ENCODE measurements around the gene FNDC3B. TPM values are rescaled to one million over a fixed set of nuclear protein-coding genes. Genes with fewer than 3 reads are reported as not detected.

FNDC3B gene
- total RNA-seq, 2 donors from 2014 or later, result 80.6 to 107 TPM

DNA sequence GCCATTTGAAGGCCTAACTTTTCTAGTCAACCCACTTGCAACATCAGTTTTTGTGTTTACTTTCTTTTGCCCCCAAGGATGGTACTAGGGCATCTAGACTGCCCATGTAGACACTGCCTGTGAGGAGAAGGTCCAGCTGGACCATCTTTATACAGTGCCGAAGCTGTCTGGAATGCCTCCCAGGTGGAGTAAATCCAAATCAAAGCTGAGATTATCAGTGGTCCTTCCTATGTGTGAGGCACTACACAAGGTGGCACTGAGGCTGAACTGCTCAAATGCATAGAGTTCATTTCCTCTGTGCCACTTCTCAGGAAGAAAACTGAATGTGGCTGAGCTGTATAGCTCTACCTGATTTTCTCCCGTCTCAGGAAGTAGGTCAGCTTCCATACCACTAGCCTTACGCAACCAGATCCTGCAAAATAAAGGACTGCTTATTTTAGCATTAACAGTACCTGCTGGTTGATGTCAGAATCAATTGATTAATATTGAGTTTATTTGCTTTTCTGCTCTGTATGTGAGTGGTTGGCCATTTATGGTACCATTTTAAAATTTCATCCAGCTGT is 302.8 kb downstream of the FNDC3B start:
- Histone ChIP-seq H3K4me3 (ENCODE audit: low read length) (no peak overlapping the region), H3K9ac (ENCODE audit: extremely low read depth, low read length, poor library complexity, severe bottlenecking) (no peak overlapping the region), H3K27me3 (ENCODE audit: control insufficient read depth, insufficient read depth, low read length, poor library complexity, severe bottlenecking) (no peaks in the 10 kb centered on the region), H3K9me3 (ENCODE audit: control insufficient read depth, low read length) (no peaks in the 10 kb centered on the region), H3K4me1 (ENCODE audit: control insufficient read depth, insufficient read depth, low read length) (no peaks in the 10 kb centered on the region), H3K27ac (ENCODE audit: low read depth, low read length) (no peak overlapping the region), H3K36me3 (ENCODE audit: control insufficient read depth, insufficient read depth, low read length) (peaks cover 92% of the 10 kb centered on the region)
- no peak for DNase-seq
- Mint-ChIP-seq H3K36me3 (ENCODE audit: low read depth) (peaks cover 72% of the 10 kb centered on the region), H3K27me3 (ENCODE audit: insufficient read depth) (no peaks in the 10 kb centered on the region), H3K27ac (no peak overlapping the region), H3K9me3 (no peaks in the 10 kb centered on the region), H3K4me3 (no peak overlapping the region), H3K4me1 (no peaks in the 10 kb centered on the region)
- 96 to 100% methylated on average over 2 to 3 of the region's 3 CpGs for WGBS, 2 experiments (ENCODE audit: insufficient coverage in 1 of 2, insufficient read length in 1 of 2)
- TF ChIP-seq, protein P1, sequence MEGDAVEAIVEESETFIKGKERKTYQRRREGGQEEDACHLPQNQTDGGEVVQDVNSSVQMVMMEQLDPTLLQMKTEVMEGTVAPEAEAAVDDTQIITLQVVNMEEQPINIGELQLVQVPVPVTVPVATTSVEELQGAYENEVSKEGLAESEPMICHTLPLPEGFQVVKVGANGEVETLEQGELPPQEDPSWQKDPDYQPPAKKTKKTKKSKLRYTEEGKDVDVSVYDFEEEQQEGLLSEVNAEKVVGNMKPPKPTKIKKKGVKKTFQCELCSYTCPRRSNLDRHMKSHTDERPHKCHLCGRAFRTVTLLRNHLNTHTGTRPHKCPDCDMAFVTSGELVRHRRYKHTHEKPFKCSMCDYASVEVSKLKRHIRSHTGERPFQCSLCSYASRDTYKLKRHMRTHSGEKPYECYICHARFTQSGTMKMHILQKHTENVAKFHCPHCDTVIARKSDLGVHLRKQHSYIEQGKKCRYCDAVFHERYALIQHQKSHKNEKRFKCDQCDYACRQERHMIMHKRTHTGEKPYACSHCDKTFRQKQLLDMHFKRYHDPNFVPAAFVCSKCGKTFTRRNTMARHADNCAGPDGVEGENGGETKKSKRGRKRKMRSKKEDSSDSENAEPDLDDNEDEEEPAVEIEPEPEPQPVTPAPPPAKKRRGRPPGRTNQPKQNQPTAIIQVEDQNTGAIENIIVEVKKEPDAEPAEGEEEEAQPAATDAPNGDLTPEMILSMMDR (conservative IDR thresholded peaks at IDR 0.05), result no peak

DNA sequence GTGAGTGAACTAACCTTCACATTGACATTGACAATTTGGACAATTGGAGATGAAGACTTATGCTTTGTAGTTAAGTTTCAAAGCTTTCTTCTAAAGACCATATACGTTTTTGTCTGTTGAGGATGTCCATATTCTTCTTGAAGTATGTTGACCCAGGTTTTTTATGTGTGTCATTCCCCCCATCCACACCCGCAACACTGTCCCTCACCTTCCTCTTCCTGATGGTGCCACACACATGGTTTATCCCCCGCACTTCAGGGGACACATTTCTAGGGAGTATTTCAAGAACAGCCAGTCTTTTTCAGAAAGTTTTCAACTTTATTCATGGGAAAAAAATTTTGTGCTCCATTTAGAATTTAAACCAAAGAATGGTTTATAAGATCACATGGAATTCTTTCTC is 303.7 kb downstream of the FNDC3B start:
- H3K27ac Mint-ChIP-seq, result no peak overlapping the region
- peaks cover 69% of the 10 kb centered on the region for H3K36me3 Mint-ChIP-seq (ENCODE audit: low read depth)
- Histone ChIP-seq H3K9ac (ENCODE audit: extremely low read depth, low read length, poor library complexity, severe bottlenecking) (no peak overlapping the region), H3K9me3 (ENCODE audit: control insufficient read depth, low read length) (no peaks in the 10 kb centered on the region), H3K4me3 (ENCODE audit: low read length) (no peak overlapping the region), H3K27ac (ENCODE audit: low read depth, low read length) (no peak overlapping the region), H3K36me3 (ENCODE audit: control insufficient read depth, insufficient read depth, low read length) (peaks cover 94% of the 10 kb centered on the region), H3K27me3 (ENCODE audit: control insufficient read depth, insufficient read depth, low read length, poor library complexity, severe bottlenecking) (no peaks in the 10 kb centered on the region), H3K4me1 (ENCODE audit: control insufficient read depth, insufficient read depth, low read length) (no peaks in the 10 kb centered on the region)
- WGBS, 2 experiments (ENCODE audit: insufficient coverage in 1 of 2, insufficient read length in 1 of 2), result 94 to 100% methylated on average over 1 to 3 of the region's 3 CpGs
- H3K9me3 Mint-ChIP-seq, result no peaks in the 10 kb centered on the region
- H3K4me3 Mint-ChIP-seq, result no peak overlapping the region
- no peak for DNase-seq
- no peaks in the 10 kb centered on the region for H3K4me1 Mint-ChIP-seq
- TF ChIP-seq, protein P1 (conservative IDR thresholded peaks at IDR 0.05), result no peak
- no peaks in the 10 kb centered on the region for H3K27me3 Mint-ChIP-seq (ENCODE audit: insufficient read depth)

DNA sequence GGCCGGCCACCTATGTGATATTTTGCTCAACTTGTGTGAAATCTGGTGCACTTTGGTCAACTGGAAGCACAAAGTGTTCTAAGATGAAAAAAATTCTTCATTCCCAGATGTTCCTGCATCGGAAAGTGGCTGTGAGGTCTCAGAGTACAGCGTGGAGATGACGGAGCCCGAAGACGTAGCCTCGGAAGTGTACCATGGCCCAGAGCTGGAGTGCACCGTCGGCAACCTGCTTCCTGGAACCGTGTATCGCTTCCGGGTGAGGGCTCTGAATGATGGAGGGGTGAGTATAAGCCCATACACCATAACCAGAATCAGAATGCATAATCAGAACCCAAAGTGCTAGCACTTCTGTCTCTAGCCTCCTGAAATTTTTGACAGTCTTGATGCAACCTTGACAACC is 304.6 kb downstream of the FNDC3B start:
- no peaks in the 10 kb centered on the region for H3K27me3 Mint-ChIP-seq (ENCODE audit: insufficient read depth)
- H3K4me3 Mint-ChIP-seq, result no peak overlapping the region
- no peaks in the 10 kb centered on the region for H3K4me1 Mint-ChIP-seq
- H3K9me3 Mint-ChIP-seq, result no peaks in the 10 kb centered on the region
- H3K27ac Mint-ChIP-seq, result no peak overlapping the region
- Histone ChIP-seq H3K4me1 (ENCODE audit: control insufficient read depth, insufficient read depth, low read length) (no peaks in the 10 kb centered on the region), H3K36me3 (ENCODE audit: control insufficient read depth, insufficient read depth, low read length) (peaks cover 94% of the 10 kb centered on the region), H3K4me3 (ENCODE audit: low read length) (no peak overlapping the region), H3K27ac (ENCODE audit: low read depth, low read length) (no peak overlapping the region), H3K9me3 (ENCODE audit: control insufficient read depth, low read length) (no peaks in the 10 kb centered on the region), H3K27me3 (ENCODE audit: control insufficient read depth, insufficient read depth, low read length, poor library complexity, severe bottlenecking) (no peaks in the 10 kb centered on the region), H3K9ac (ENCODE audit: extremely low read depth, low read length, poor library complexity, severe bottlenecking) (no peak overlapping the region)
- no peak for DNase-seq
- TF ChIP-seq, protein P1 (conservative IDR thresholded peaks at IDR 0.05), result no peak
- H3K36me3 Mint-ChIP-seq (ENCODE audit: low read depth), result peaks cover 69% of the 10 kb centered on the region
- 98% methylated on average over 12 of the region's 12 CpGs for WGBS, 2 experiments (ENCODE audit: insufficient coverage in 1 of 2, insufficient read length in 1 of 2)

Measured in endodermal cell (in vitro differentiated cells).